Lung (tissue), 12 donors: ENCODE data around the gene CEP104. TPM values are rescaled to one million over a fixed set of nuclear protein-coding genes. Genes with fewer than 3 reads are reported as not detected.

Experiments used
- ATAC-seq: fragments of 200-7000 bp; cut with Tn5 transposase; one replicate; pipeline ENCODE4 v1.9.1; 2020; ENCODE audit warnings: moderate number of reproducible peaks; ENCODE audit not compliant: insufficient read depth, low FRiP score
- DNase-seq, 3 donors: peaks; one replicate each; pipeline ENCODE4 v3.0.0-alpha.2; 2013 to 2017
- H3K27ac ChIP-seq, 2 donors: one replicate each; pipeline ENCODE4 v1.5.1; 2013; ENCODE audit warnings: mild to moderate bottlenecking in 2 of 2, moderate library complexity in 2 of 2, control low read depth in 1 of 2, inconsistent platforms in 1 of 2, low read depth in 1 of 2, low read length in 1 of 2
- H3K27me3 ChIP-seq, 3 donors: one replicate each; pipeline ENCODE4 v1.5.1; 2013; ENCODE audit warnings: low read length in 2 of 3; ENCODE audit not compliant: control insufficient read depth in 3 of 3, insufficient read depth in 3 of 3
- H3K36me3 ChIP-seq, 4 donors: one replicate each; pipeline ENCODE4 v1.5.1; 2013; ENCODE audit warnings: low read length in 4 of 4, mild to moderate bottlenecking in 1 of 4, moderate library complexity in 1 of 4; ENCODE audit not compliant: control insufficient read depth in 4 of 4, insufficient read depth in 4 of 4
- H3K4me1 ChIP-seq, 5 donors: one replicate each; pipeline ENCODE4 v1.5.1; 2013; ENCODE audit warnings: low read length in 5 of 5, mild to moderate bottlenecking in 2 of 5, moderate library complexity in 1 of 5; ENCODE audit not compliant: control insufficient read depth in 5 of 5, insufficient read depth in 5 of 5
- H3K4me3 ChIP-seq: one replicate; pipeline ENCODE4 v1.5.1; 2013; ENCODE audit warnings: mild to moderate bottlenecking, control low read depth, moderate library complexity
- H3K9ac ChIP-seq, 2 donors: one replicate each; pipeline ENCODE4 v1.5.1; 2013; ENCODE audit warnings: low read length in 2 of 2, control low read depth in 1 of 2; ENCODE audit not compliant: insufficient read depth in 1 of 2
- H3K9me3 ChIP-seq, 4 donors: one replicate each; pipeline ENCODE4 v1.5.1; 2013; ENCODE audit warnings: low read length in 3 of 4, mild to moderate bottlenecking in 1 of 4, moderate library complexity in 1 of 4; ENCODE audit not compliant: control insufficient read depth in 4 of 4, insufficient read depth in 3 of 4
- CTCF ChIP-seq: IDR thresholded peaks from 2 replicates; pipeline ENCODE4 v1.5.1; 2012; ENCODE audit warnings: mild to moderate bottlenecking; ENCODE audit errors: control extremely low read depth, extremely low read depth
- WGBS, 2 donors: extraction: QIAGEN DNeasy Blood & Tissue Kit; methylation state at CpG; one replicate each; pipeline ENCODE4 v1.1.7; 2013; 5-methylcytosine and 5-hydroxymethylcytosine counted together
- polyA plus RNA-seq, 2 donors: library from polyadenylated mRNA; stranded (reverse); fragments of 200-250 nt; gene quantifications; one replicate each; pipeline ENCODE4 v1.2.1, GENCODE V29; 2013
- total RNA-seq, 2 donors: library from RNA; depleted of rRNA in 1 of 2; stranded (reverse); fragments of >200 nt in 1 of 2; gene quantifications; one replicate each; pipeline ENCODE4 v1.2.1, GENCODE V29; 2014 to 2021
- donor health status: control.
- donor health status: control.
- donor health status: Bipolar disorder and iron deficiency.
- donor health status: healthy.
- donor health status: DM: yes; HTN: yes; CAD: no.

CEP104 gene
- total and polyA plus RNA-seq, 4 donors: 8.9 to 56.5 (median 25.5) TPM

- no peaks in the 10 kb centered on the region for H3K27me3 ChIP-seq
- no peak overlapping the region for H3K9ac ChIP-seq
- H3K27ac ChIP-seq: no peak overlapping the region
- TF ChIP-seq CTCF: no peak
- DNase-seq (no peak), ATAC-seq (no peak)
- H3K4me3 ChIP-seq: no peak overlapping the region
- no peaks in the 10 kb centered on the region for H3K36me3 ChIP-seq
- WGBS, 2 donors: 88 to 89% methylated on average over 16 of the region's 16 CpGs
- H3K4me1 ChIP-seq: peaks cover 0 to 21% (median 3%) of the 10 kb centered on the region in 5 donors
- no peaks in the 10 kb centered on the region for H3K9me3 ChIP-seq
Measured at GRCh38 chr1:3770047-3770765, 86.8 kb downstream of the CEP104 start.

- H3K4me1 ChIP-seq: peaks cover 0 to 18% (median 3%) of the 10 kb centered on the region in 5 donors
- H3K4me3 ChIP-seq: no peak overlapping the region
- WGBS, 2 donors: 76 to 81% methylated on average over 22 of the region's 22 CpGs
- no peak overlapping the region for H3K27ac ChIP-seq
- no peak for TF ChIP-seq CTCF
- no peaks in the 10 kb centered on the region for H3K9me3 ChIP-seq
- no peak overlapping the region for H3K9ac ChIP-seq
- ATAC-seq: no peak
- no peaks in the 10 kb centered on the region for H3K36me3 ChIP-seq
- H3K27me3 ChIP-seq: no peaks in the 10 kb centered on the region
- no peak for DNase-seq
Measured at GRCh38 chr1:3768811-3769390, 88.1 kb downstream of the CEP104 start.

GRCh38 chr1:3767328-3767925, 89.6 kb downstream of the CEP104 start:
- H3K36me3 ChIP-seq: no peaks in the 10 kb centered on the region
- H3K27ac ChIP-seq: no peak overlapping the region
- no peak for DNase-seq
- H3K9me3 ChIP-seq: no peaks in the 10 kb centered on the region
- WGBS, 2 donors: 89 to 92% methylated on average over 17 of the region's 17 CpGs
- TF ChIP-seq CTCF: no peak
- no peak for ATAC-seq
- no peak overlapping the region for H3K9ac ChIP-seq
- H3K4me1 ChIP-seq: peaks cover 0 to 14% (median 3%) of the 10 kb centered on the region in 5 donors
- no peak overlapping the region for H3K4me3 ChIP-seq
- no peaks in the 10 kb centered on the region for H3K27me3 ChIP-seq
